NCI-H82 (cell line): Measurements from ENCODE around the gene ST6GAL1.

Experiments used
- DNase-seq: peaks from one replicate; lab custom pipeline; 2025; lab: John Stamatoyannopoulos, UW

ST6GAL1 gene

DNA sequence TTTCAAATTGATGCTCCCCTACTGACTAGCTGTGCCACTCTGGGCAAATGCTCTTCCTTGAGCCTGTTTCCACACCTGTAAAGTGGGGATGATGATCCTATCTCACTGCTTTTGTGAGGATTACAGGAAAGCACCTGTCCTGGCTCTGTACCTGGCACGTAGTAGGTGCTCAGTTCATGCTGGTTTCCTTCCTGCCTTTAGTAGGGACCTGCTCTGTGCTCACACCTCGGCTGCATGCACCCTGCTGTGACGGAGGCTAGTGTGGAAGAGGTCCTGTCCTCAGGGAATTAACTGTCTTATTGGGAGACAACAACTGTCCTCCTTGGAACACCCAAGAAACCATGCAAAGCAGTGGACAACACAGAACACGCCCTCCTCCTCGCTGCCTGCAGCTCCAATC lies 147.2 kb downstream of the ST6GAL1 start:
- no peak for DNase-seq

DNA sequence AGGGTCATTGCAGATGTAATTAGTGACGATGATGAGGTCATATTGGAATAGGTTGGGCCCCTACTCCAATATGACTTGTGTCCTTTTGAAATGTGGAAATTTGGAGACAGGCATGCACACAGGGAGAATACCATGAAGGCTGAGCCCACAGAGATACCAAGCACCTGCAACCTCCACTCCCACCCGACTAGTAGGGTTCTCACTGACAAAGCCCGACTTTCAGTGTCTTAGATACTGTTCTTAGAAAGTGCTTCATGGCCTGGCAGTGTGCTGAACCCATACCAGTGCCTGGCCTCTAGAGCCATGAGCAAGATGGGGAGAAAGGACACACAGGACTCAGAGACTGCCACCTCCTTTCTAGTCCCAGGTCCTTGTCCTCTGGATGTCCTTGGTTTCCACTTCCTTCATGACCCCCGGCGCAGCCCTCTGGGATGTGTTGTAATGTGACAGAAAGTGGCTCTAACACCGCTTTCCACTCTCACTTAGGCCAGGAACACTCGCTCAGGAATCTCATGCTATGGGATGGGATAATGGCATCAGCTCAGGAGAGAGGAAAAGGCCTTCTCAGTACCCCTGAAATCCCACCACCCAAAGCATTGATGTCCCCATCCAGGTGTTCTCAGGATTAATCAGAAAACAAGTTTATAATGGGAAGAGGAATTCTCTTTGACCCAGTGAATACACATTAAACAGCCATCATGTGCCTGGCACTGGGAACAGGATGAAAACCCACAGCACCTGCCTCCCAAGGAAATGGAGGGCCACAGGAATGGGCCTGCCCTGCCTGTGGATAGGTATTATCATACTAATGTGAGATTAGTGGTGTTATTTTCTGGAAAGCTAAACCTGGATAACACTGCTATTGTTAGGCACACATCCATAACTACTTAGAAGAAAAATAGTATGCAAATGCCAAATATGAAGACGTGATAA lies 149.0 kb downstream of the ST6GAL1 start:
- DNase-seq: no peak

DNA sequence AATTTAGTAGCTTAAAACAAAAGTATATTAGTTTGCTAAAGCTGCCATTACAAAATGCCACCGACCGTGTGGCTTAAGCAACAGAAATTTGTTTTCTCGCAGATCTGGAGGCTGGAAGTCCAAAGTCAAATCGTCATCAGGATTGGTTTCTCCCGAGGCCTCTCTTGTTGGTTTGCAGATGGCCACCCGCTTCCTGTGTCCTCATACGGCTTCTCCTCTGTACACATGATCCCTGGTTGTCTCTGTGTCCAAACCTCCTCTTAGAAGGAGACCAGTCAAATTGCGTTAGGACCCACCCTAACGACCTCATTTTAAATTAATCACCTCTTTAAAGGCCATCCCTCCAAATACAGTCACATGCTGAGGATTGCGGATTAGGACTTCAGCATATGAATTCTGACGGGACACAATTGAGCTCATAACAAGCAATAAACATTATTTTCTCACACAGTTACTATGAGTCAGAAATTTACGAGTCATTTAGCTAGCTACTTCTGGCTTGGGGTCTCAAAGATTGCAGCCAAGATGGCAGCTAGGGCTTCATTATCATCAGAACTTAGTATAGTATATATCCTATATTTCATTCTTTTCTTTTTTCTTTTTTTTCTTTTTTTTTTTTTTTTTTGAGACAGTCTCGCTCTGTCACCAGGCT lies 150.6 kb downstream of the ST6GAL1 start:
- DNase-seq: no peak

DNA sequence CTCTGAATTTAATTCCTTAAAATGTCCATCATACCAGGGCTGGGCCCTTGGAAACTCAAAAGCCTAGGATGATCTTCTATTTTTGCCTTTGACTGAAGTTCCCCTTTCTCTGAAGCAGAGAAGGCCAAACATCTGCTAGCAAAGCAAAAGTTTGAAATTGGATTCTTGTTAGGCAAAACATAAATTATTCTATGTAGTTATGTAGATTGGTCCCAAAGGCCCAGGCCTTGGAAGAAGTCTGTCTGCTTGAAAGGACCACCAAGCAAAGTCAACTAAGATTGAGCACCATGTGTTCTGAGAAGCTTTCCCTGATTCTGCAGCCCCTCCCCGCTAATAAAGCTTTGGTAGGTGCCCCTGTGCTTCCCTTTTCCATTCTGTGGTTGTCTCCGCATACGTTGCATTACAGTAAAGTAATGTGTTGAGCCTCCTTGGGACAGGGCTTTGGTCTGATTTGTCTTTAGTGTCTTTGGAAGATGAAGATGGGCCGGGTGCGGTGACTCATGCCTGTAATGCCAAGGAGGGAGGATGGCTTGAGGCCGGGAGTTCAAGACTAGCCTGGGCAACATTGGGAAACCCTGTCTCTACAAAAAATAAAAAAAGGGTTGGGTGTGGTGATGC lies 152.5 kb downstream of the ST6GAL1 start:
- no peak for DNase-seq

DNA sequence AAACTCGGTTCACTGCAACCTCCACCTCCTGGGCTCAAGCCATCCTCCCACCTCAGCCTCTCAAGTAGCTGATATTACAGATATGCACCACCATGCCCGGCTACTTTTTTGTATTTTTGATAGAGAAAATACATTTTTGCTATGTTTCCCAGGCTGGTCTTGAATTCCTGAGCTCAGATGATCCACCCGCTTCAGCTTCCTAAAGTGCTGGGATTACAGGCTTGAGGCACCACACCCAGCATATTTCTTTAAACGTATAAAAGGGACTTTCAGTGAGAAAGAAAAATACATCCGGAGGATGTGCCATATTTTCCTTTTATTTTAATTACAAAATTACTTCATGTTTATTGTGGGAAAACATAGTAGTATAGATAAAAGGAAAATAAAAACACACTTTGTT lies 153.8 kb downstream of the ST6GAL1 start:
- DNase-seq: no peak

DNA sequence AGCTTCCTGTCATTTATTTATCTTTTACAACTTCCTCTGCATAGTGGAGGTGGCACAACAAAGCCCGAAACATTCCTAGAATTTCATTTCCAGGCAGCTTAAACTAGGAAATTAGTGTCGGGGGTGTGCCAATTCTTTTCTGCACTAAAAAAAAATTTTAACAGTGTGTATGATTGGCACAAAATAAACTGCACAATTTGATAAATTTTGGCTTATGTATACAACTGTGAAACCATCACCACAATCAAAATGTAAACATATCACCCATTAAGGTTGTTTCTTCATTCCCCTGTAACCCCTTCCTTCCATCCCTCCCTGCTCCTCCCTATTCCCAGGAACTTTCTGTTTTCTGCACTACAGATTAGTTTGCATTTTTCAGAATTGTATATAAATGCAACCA lies 154.3 kb downstream of the ST6GAL1 start:
- no peak for DNase-seq

DNA sequence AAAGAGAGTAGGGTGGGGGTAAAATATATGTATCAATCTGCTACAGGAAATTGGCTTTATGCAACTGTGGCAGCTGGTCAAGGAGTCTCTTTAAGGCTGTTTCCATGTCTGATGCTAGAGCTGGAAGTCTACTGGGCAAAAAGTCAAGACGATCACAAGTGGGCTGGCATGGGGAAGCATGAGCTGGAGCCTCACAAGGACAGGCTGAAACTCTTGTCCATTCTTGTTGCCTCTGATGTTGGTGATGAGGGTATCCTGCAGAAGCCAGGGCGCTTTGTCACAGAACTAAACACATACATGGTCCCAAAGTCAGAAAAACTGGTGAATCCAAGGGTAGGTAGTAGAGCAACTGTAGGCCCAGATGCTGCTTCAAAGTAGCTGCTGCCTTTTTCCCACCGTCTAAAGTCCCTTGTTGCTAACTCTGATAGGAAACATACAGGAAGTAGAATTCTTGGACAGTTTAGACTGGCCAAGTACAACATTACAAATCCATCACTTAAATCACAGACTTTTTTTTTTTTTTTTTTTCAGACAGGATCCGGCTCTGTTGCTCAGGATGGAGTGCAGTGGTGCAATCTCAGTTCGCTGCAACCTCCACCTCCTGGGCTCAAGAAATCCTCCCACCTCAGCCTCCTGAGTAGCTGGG lies 154.8 kb downstream of the ST6GAL1 start:
- DNase-seq: no peak

DNA sequence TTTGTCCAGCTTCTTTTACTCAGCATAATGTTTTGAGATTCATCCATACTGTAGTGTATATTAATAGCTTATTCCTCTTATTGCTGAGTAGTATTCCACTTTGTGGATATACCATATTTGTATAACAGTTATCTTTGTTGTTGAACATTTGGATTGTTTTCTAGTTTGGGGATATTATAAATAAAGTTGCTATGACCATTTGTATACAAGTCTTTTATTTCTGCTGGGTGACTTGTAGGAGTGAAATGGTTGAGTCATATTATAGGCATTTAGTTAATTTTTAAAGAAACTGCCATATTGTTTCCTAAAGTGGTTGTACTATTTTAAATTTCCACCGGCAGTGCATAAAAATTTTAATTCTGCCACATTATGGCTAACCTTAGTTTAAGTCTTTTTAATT lies 155.6 kb downstream of the ST6GAL1 start:
- DNase-seq: no peak

DNA sequence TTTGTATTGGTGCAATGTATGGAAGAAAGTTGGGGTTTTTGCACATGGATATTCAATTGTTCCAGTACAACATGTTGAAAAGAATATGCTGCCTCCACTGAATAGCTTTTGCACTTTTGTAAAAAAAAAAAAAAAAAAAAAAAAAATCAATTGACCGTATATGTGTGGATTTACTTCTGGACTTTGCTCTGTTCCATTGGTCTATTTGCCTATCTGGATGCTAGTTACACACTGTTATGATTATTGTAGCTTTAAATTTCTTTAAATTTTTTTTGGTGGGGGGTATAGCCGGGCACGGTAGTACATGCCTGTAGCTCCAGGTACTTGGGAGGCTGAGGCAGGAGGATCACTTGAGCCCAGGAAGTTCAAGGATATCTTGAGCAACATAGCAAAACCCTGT lies 156.5 kb downstream of the ST6GAL1 start:
- no peak for DNase-seq

DNA sequence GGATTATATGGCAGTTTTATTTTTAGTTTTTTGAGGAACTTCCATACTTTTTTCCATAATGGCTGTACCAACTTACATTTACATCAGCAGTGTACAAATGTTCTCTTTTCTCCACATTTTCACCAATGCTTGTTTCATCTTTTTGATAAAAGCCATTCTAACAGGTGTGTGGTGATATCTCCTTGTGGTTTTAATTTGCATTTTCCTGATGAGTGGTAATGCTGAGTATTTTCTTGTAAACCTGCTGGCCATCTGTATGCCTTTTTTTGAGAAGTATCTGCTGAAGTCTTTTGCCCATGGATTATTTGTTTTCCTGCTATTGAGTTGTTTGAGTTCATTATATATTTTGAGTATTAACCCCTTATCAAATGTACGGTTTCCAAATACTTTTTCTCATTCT lies 158.4 kb downstream of the ST6GAL1 start:
- no peak for DNase-seq

DNA sequence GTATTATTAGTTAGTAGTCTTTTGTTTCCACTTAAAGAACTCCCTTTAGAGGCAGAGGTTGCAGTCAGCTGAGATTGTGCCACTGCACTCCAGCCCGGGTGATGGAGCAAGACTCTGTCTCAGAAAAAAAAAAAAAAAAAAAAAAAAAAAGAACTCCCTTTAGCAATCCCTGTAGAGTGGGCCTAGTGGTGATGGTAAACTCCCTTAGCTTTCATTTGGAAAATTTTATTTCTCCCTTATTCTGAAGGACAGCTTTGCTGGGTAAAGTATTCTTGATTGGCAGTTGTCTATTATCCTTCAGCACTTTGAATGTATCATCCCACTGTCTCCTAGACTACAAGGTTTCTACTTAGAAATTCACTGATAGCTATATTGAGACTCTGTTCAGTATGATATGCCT lies 163.0 kb downstream of the ST6GAL1 start:
- DNase-seq: no peak

DNA sequence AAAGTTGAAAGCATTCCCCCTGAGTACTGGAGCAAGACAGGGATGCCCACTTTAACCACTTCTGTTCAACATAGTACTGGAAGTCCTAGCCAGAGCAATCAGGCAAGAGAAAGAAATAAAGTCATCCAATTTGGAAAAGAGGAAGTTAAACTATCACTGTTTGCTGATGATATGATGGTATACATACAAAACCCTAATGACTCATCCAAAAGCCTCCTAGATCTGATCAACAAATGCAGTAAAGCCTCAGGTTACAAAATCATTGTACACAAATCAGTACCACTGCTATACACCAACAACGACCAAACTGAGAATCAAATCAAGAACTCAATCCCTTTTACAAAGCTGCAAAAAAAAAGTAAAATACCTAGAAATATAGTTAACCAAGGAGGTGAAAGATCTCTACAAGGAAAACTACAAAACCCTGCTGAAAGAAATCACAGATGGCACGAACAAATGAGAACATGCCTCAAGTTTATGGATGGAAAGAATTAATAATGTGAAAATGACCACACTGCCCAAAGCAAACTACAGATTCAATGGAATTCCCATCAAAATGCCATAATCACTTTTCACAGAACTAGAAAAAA lies 168.7 kb downstream of the ST6GAL1 start:
- no peak for DNase-seq

DNA sequence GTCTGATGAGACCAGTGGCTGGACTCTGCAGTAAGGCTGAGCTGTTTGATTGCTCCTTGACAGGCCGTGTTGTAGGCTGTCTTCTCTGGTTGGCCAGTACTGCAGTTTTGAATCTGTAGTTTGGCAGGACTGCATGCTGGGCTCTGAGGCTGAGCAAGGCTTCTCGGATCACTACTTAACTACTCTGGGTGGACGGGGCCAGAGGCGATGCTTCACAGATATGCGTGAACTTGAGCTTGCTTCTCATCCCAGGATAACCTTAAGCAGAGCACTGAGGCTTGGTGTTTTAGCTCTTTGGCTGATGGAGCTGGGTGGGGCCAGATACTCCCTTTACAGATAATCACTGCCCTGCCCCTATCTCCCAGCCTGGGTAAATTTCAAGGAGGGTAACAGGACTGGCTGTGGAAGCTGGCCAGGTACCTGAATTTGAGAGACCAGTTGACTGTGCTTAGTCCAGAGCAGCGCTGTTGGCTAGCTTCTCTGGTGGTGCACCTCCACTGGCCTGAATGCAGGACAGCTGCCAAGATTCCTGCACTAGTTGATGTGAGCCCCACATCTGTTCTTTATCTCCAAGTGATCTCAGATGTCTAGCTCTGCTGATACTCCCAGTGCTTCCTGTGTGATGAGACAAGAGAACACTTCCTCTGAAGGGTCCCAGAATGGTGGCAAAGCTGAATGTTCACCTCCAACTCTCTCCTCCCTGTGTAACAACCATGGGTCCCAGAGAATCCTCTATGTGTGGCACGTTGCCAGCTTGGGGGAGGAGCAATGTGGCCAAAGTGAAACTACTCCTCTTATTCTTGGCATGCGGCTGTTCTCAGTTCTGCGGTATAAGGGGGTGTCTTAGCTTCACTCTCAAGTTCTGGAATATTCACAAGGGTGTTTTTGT lies 171.1 kb downstream of the ST6GAL1 start:
- DNase-seq: peak; percentile 40

DNA sequence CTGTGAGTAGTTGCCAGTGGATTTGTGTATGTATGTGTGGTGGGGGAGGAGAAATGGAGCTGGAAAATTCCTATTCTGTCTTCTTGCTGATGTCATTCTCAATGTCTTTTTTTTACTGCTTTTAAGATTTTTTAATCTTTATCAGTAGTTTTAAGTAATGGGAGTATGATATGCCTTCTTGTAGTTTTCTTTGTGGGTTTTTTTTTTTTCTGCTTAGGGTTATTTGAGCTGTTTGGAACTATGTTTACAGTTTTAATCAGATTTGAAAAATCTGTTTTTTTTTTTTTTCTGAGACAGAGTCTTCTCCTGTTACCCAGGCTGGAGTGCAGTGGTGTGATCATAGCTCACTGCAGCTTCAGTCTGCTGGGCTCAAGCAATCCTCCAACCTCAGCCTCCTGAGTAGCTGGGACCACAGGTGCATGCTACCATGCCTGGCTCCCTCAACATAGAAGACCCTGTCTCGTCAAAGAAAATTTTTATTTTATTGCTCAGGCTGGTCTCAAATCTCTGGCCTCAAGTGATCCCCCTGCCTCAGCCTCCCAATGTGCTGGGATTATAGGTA lies 171.8 kb downstream of the ST6GAL1 start:
- no peak for DNase-seq

DNA sequence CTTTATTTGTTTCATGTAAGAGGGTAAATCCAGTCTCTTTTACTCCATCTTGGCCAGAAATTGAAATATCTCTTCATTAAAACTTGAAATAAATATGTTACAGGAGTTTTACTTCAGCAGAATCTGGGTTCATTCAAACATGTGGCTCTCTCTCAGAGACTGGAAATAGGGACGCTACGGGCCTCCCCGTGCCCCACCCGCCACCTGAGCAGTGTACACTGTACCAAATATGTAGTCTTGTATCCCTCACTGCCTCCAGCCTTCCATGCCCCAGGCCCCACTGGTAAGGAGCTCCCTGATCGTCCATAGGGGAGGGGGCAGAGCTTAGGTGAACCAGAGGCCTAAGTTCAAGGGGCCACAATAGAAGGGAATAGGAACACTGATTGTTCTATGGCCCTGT lies 172.9 kb downstream of the ST6GAL1 start:
- DNase-seq: no peak

DNA sequence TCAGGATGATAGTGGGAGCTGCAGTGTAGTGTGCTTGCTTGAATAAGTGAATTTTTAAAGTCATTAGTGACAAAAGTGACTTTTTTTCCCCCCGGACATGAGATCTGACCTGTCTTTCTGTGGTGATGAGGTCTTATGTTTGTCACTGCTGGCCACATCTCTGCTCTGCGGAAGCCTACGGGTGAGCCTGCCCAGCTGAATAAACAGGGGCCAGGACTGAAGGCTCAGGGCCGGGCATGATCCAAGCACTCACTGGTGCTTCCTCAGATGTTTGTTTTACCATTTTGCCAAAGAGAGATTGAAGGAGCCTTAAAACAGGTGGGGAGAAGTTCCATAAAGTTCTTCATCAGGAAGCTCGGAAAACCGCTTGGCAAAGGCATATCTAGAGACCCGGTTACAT lies 174.0 kb downstream of the ST6GAL1 start:
- no peak for DNase-seq

DNA sequence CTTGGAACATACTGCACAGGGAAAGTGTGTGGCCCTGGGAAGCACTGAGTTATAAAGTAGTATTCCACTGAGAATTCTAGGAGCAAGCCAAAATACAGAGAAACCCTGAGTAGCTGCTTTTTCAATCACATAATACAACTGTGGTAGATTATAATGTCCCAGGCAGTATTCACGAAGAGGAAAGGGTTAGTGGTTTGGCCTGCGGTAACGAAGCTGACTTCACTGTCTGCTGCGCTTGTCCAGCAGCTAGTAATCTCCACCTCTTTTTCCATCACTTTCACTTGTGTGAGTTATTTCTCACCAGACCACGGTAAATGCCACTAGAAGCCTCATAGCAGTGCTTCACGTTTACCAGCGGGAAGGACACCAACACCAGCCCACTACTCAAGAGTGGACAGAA lies 174.6 kb downstream of the ST6GAL1 start:
- DNase-seq: no peak

DNA sequence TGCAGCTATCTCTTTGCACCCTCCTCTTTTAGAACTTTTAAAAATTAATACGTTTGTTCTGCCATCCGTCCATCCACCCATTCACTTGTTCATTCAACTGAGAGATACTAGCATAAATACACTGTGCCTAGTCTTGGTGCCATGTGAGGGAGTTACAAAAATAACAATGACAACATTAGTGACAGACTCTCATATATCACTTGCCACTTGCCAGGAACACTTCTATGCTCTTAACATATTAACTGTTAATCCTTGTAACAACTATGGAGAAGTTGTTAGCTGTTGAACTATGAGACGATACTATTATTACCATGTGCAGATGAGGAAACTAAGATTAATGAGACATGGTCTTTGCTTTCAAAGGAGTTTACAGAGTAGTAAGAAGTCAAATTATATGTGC lies 175.4 kb downstream of the ST6GAL1 start:
- DNase-seq: no peak

DNA sequence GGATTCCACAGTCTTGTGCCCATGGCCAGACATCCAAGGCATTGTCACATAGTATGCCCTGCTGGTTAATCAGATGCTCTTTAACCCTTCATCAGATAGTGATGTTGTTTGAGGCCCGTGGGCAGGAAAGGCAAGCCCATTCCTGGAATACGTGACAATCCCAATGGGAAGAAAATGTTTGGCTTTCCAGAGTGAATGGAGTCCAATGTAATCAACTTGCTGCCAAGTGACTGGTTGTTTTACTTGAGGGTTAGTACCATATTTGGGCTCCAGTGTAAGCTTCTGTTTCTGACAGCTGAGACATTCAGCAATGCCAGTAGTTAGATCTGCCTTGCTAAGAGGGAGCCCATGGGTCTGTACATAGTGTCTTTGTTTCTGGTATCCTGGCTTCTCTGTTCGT lies 177.7 kb downstream of the ST6GAL1 start:
- no peak for DNase-seq

DNA sequence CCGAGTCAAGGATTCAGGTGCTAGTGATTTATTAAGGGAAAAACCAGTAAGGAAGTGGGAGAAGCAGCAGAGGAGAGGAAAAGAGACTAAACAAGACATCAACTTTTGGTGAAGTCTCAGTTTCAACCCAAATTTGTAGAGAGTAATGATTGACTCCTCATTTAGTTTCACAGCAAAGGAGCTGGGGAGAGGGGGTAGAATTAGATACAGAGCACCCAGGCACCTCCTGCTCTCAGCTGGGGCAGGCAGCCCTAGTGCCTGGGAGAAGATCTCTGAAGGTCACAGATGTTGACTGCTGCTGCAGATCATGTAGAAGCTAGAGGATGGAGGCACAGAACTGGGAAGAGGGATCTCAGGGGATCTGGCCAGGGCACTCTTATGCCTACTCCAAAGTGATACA lies 179.8 kb downstream of the ST6GAL1 start:
- DNase-seq: no peak
